SU-DHL-6 (cell line): ENCODE data around the gene MUC6.

Experiments used
- H2AFZ ChIP-seq: fragments of 200-600 bp; sonication (generic); 2 replicates; pipeline ENCODE4 v1.6.1; 2014; ENCODE audit warnings: low read depth, mild to moderate bottlenecking, moderate library complexity, mixed read lengths, antibody characterized with exemption, low read length; ENCODE audit not compliant: severe bottlenecking
- H3F3A ChIP-seq: fragments of 200-600 bp; shearing (Covaris generic); 2 replicates; pipeline ENCODE4 v1.6.0; 2016; ENCODE audit warnings: antibody characterized with exemption, mild to moderate bottlenecking; ENCODE audit not compliant: insufficient read depth
- H3K27ac ChIP-seq: fragments of 200-600 bp; sonication (generic); 2 replicates; pipeline ENCODE4 v1.5.1; 2016; ENCODE audit warnings: low read depth, mild to moderate bottlenecking, low read length, moderate library complexity, mixed read lengths
- H3K27me3 ChIP-seq: fragments of 200-600 bp; sonication (generic), shearing (Covaris generic); 2 replicates; pipeline ENCODE4 v1.6.0; 2014; ENCODE audit warnings: mild to moderate bottlenecking, low read length
- H3K36me3 ChIP-seq: fragments of 200-600 bp; sonication (generic); 2 replicates; pipeline ENCODE4 v1.6.1; 2014; ENCODE audit warnings: mild to moderate bottlenecking, low read length, mixed read lengths
- H3K4me2 ChIP-seq: fragments of 300-600, 200-600 bp; shearing (Covaris generic), sonication (generic); 2 replicates; pipeline ENCODE4 v1.6.0; 2014; ENCODE audit warnings: low read length, low read depth, mild to moderate bottlenecking; ENCODE audit not compliant: poor library complexity, severe bottlenecking
- H3K4me3 ChIP-seq: fragments of 200-600 bp; sonication (generic); 2 replicates; pipeline ENCODE4 v1.5.1; 2014; ENCODE audit warnings: antibody characterized with exemption, low read length, mild to moderate bottlenecking, mixed read lengths; ENCODE audit not compliant: insufficient read depth, poor library complexity, severe bottlenecking
- H3K79me2 ChIP-seq: fragments of 200-600 bp; sonication (generic); 2 replicates; pipeline ENCODE4 v1.6.1; 2014; ENCODE audit warnings: mild to moderate bottlenecking, low read length, moderate library complexity; ENCODE audit not compliant: insufficient read depth
- H3K9ac ChIP-seq: fragments of 200-600 bp; sonication (generic); 2 replicates; pipeline ENCODE4 v1.7.0; 2014; ENCODE audit warnings: mild to moderate bottlenecking, low read length
- H3K9me2 ChIP-seq: fragments of 200-600 bp; sonication (generic); replicated peaks from 2 replicates; pipeline ENCODE4 v1.6.1; 2014; ENCODE audit warnings: low read length; ENCODE audit not compliant: insufficient read depth
- H3K9me3 ChIP-seq: fragments of 200-600 bp; sonication (generic); 2 replicates; pipeline ENCODE4 v1.6.1; 2014; ENCODE audit warnings: low read length, mixed read lengths; ENCODE audit not compliant: insufficient read depth
- H4K20me1 ChIP-seq: fragments of 200-600 bp; sonication (generic); 2 replicates; pipeline ENCODE4 v1.6.1; 2014; ENCODE audit warnings: low read depth, mild to moderate bottlenecking, antibody characterized with exemption, low read length, moderate library complexity, mixed read lengths
- EZH2phosphoT487 ChIP-seq: fragments of 200-600 bp; sonication (generic), shearing (Covaris generic); conservative IDR thresholded peaks from 2 replicates; pipeline ENCODE4 v1.6.1; 2018; ENCODE audit warnings: mild to moderate bottlenecking, antibody characterized with exemption, low read length, moderate library complexity, mixed read lengths
- TF ChIP-seq, protein P1 (sequence below): fragments of 200-600 bp; sonication (generic); IDR thresholded peaks from one replicate; pipeline ENCODE4 v1.5.1; 2017; ENCODE audit warnings: antibody characterized with exemption, mild to moderate bottlenecking, low read length, moderate library complexity; ENCODE audit not compliant: insufficient read depth, poor library complexity, severe bottlenecking

MUC6 gene

DNA sequence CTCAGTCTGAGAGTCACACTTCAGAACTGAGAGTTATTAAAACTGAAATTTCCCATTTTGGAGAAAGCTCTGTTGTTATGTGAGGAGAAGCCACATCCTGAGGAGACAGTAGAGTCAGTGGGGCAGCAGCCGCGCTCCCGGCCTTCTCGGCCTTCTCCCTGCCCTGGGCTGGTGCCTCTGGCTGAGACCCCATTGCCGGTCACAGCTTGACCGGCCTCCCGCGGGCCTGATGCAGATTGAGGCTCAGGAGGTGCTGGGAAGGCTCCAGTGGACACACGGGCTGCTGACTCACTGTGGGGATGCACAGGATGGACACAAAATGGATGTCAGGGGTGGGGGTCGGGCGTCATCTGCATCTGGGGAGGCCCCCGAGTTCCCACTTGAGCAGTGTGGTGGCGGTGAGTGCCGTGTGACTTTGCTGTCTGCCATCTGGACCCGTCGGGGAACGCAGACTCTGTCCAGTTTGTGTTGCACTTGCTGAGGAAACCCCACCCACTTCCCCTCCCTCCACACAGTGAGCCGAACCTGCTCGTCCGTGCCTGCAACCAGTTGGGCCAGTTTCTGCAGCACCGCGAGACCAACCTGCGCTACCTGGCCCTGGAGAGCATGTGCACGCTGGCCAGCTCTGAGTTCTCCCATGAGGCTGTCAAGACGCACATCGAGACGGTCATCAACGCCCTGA is 50.1 kb downstream of the MUC6 start:
- H3K9ac ChIP-seq: no peak overlapping the region
- no peaks in the 10 kb centered on the region for H3F3A ChIP-seq
- no peak overlapping the region for H2AFZ ChIP-seq
- H4K20me1 ChIP-seq: no peaks in the 10 kb centered on the region
- H3K9me2 ChIP-seq: no peaks in the 10 kb centered on the region
- no peak for TF ChIP-seq EZH2phosphoT487
- TF ChIP-seq, protein P1, sequence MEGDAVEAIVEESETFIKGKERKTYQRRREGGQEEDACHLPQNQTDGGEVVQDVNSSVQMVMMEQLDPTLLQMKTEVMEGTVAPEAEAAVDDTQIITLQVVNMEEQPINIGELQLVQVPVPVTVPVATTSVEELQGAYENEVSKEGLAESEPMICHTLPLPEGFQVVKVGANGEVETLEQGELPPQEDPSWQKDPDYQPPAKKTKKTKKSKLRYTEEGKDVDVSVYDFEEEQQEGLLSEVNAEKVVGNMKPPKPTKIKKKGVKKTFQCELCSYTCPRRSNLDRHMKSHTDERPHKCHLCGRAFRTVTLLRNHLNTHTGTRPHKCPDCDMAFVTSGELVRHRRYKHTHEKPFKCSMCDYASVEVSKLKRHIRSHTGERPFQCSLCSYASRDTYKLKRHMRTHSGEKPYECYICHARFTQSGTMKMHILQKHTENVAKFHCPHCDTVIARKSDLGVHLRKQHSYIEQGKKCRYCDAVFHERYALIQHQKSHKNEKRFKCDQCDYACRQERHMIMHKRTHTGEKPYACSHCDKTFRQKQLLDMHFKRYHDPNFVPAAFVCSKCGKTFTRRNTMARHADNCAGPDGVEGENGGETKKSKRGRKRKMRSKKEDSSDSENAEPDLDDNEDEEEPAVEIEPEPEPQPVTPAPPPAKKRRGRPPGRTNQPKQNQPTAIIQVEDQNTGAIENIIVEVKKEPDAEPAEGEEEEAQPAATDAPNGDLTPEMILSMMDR: no peak
- H3K27me3 ChIP-seq: no peaks in the 10 kb centered on the region
- H3K4me3 ChIP-seq: no peak overlapping the region
- no peak overlapping the region for H3K27ac ChIP-seq
- H3K36me3 ChIP-seq: no peaks in the 10 kb centered on the region
- no peaks in the 10 kb centered on the region for H3K79me2 ChIP-seq
- H3K9me3 ChIP-seq: no peaks in the 10 kb centered on the region
- no peak overlapping the region for H3K4me2 ChIP-seq

- no peaks in the 10 kb centered on the region for H3K27me3 ChIP-seq
- H3K9ac ChIP-seq: no peak overlapping the region
- no peak overlapping the region for H3K27ac ChIP-seq
- H3K36me3 ChIP-seq: no peaks in the 10 kb centered on the region
- H3K9me2 ChIP-seq: no peaks in the 10 kb centered on the region
- H3K4me2 ChIP-seq: no peak overlapping the region
- H2AFZ ChIP-seq: no peak overlapping the region
- TF ChIP-seq EZH2phosphoT487: no peak
- TF ChIP-seq, protein P1: no peak
- no peaks in the 10 kb centered on the region for H3K79me2 ChIP-seq
- no peak overlapping the region for H3K4me3 ChIP-seq
- no peaks in the 10 kb centered on the region for H3K9me3 ChIP-seq
- H3F3A ChIP-seq: no peaks in the 10 kb centered on the region
- H4K20me1 ChIP-seq: no peaks in the 10 kb centered on the region
Measured at GRCh38 chr11:985848-986247, 50.7 kb downstream of the MUC6 start.

DNA sequence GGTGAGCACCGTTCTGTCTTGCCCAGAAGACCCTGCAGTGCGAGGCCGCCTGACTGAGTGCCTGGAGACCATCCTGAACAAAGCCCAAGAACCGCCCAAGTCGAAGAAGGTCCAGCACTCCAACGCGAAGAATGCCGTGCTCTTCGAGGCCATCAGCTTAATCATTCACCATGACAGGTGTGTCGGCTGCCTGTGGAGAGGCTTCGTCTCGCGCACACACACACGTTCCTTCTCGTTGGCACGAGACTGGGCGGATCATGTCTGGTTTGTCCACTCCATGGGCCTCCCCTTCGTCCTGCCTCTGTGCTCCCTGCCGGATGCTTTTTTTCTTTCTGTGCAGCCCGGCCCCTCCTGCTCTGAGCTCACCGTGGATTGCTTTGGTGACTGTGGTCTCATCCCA is 51.1 kb downstream of the MUC6 start:
- H2AFZ ChIP-seq: no peak overlapping the region
- no peak overlapping the region for H3K4me2 ChIP-seq
- H3K79me2 ChIP-seq: no peaks in the 10 kb centered on the region
- H3K27ac ChIP-seq: no peak overlapping the region
- H3K36me3 ChIP-seq: no peaks in the 10 kb centered on the region
- no peaks in the 10 kb centered on the region for H3K9me2 ChIP-seq
- H4K20me1 ChIP-seq: no peaks in the 10 kb centered on the region
- no peak overlapping the region for H3K4me3 ChIP-seq
- no peak overlapping the region for H3K9ac ChIP-seq
- H3F3A ChIP-seq: no peaks in the 10 kb centered on the region
- H3K9me3 ChIP-seq: no peaks in the 10 kb centered on the region
- H3K27me3 ChIP-seq: no peaks in the 10 kb centered on the region
- TF ChIP-seq EZH2phosphoT487: no peak

- no peak overlapping the region for H3K4me2 ChIP-seq
- no peaks in the 10 kb centered on the region for H3K9me2 ChIP-seq
- no peak overlapping the region for H3K9ac ChIP-seq
- TF ChIP-seq, protein P1: no peak
- no peak for TF ChIP-seq EZH2phosphoT487
- H3K79me2 ChIP-seq: no peaks in the 10 kb centered on the region
- H3K27ac ChIP-seq: no peak overlapping the region
- no peak overlapping the region for H3K4me3 ChIP-seq
- H3F3A ChIP-seq: no peaks in the 10 kb centered on the region
- no peaks in the 10 kb centered on the region for H4K20me1 ChIP-seq
- H3K9me3 ChIP-seq: no peaks in the 10 kb centered on the region
- H3K27me3 ChIP-seq: no peaks in the 10 kb centered on the region
- H2AFZ ChIP-seq: no peak overlapping the region
- no peaks in the 10 kb centered on the region for H3K36me3 ChIP-seq
Measured at GRCh38 chr11:984546-984945, 52.0 kb downstream of the MUC6 start.
